ENCODE results near the gene CDH13.

The CDH13 gene

GRCh38 chr16:83799336-83799735 is 1172.6 kb downstream of the CDH13 start:
- DNase-seq = no peak

- peak; percentile 63 for DNase-seq
Measured at GRCh38 chr16:83802135-83802534, 1175.4 kb downstream of the CDH13 start.

DNA sequence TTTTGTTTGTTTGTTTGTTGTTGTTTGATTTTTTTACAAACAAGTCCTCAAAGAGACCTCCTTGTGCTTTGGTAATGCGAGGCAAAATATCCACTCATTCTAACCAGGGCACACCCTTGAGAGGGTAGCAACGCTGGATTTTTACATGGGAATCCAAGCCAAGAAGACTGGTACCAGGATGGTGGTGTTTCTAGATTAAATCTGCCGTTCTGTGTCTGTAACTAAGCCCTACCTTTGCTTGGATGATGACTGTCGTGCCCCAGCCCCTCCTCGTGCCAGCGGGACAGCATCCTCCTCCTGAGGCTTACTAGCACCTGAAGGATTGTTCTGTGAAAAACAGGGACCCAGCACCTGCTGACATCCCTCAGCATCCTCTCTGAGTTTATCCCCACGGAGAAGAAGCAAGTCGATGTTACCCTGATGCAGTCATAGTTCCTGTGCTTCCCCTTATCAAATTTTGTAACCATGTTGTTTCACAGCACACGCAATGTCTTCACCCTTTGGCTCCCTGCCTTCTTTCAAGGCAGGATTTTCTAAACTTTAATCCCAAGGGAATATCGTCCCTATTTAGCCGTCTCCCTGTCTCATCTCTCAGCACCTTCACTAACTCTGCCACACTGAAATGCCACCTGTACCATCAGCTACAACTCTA is 1175.9 kb downstream of the CDH13 start:
- no peak for DNase-seq

DNA sequence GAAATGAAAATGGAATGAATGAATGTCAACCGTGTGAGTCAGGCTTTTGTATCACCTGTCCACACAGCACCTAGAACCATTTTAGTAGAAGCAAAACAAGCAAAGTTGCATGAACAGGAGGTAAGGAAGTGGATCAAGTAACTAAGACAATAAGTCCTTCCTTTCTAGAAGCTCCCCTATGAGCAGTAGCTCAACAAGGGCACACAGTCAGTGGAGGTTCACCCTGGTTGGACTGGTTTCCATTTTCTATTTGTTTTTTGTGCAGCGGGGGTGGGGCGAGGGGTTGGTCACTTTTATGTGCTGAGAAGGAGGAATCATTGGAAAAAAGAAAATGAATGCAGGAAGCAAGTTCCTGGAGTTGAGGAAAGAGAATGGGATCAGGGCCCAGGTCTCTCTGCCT is 1177.0 kb downstream of the CDH13 start:
- DNase-seq = no peak

GRCh38 chr16:83804366-83804765 is 1177.6 kb downstream of the CDH13 start:
- DNase-seq = no peak

DNA sequence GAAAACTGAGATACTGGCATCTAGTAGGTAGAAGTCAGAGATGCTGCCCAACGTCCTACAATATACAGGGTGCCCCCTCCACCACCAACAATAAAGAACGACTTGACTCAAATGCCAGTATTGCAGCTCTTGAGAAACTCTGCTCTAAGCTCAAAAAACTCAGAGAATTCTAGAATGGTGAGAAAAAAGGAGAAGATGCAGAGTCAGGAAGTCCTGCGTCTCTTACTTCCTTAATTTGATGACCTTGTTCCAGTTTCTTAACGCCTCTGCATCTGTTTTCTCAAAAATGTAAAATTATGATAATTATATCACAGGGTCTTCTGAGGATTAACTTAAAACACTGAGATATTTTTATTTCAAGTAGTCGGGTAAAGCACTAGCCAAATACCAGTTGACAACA is 1179.3 kb downstream of the CDH13 start:
- DNase-seq = no peak

GRCh38 chr16:83806731-83807130 is 1180.0 kb downstream of the CDH13 start:
- DNase-seq = no peak

- no peak for DNase-seq
Measured at GRCh38 chr16:83807327-83807709, 1180.5 kb downstream of the CDH13 start.

GRCh38 chr16:83807710-83808572 is 1181.2 kb downstream of the CDH13 start, which contains the start of gene HSBP1:
TSS of gene HSBP1 (plus strand) at chr16:83807978. CDS start at chr16:83808077, 99 bp downstream.
- DNase-seq = peak; percentile 94

DNA sequence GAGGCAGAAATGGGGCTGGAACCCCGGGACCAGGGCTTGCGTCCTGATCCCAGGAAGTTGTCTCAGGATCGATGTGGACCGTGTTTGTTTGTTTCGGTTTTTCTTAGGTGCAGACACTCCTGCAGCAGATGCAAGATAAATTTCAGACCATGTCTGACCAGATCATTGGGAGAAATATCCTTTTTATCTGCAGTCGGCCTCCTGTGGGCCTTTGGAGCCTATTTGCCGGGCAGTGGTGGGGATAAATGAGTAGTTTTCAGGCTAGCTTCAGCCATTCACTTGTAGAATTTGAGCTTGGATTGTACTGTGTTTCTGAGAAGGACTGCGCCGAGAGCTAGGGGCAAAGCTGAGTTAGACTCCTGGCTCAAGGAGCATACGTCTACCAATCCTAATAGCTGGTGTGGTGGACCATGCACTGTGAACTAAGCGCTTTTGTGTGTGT is 1181.8 kb downstream of the CDH13 start:
- DNase-seq = no peak

DNA sequence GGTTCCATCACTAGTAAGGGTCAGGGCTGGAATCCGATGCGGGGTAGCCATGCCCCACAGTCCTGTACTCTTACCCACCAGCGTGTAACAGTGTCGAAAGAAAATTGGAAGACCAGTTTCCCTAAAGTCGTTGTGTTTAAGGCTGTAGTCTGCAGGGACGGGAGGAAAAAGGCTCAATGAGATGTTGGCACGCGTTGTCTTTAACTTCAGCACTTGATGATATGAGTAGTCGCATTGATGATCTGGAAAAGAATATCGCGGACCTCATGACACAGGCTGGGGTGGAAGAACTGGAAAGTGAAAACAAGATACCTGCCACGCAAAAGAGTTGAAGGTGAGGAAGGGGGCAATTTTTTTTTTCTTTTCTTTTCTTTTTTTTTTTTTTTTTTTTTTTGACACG is 1182.3 kb downstream of the CDH13 start:
- no peak for DNase-seq

DNA sequence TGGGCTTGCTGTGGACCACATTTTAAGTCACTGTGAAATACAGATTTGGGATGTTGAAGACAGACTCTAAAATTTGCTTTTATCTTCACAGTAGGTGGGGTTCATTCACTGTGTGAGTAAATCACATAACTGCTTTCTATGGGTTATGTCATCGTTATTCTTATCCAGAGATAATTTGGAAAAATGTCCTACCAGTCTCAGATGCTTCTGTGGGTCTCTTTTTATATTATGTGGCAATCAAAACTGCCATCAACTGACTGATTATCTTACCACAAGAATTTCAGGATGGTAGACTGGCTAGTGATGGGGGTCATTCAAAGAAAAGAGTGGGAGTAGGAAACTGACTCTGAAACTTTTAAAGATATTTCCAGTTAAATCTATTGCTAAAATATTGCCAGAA is 1184.1 kb downstream of the CDH13 start:
- DNase-seq = no peak

GRCh38 chr16:83813823-83814658 is 1187.3 kb downstream of the CDH13 start:
- DNase-seq = peak; percentile 49

DNA sequence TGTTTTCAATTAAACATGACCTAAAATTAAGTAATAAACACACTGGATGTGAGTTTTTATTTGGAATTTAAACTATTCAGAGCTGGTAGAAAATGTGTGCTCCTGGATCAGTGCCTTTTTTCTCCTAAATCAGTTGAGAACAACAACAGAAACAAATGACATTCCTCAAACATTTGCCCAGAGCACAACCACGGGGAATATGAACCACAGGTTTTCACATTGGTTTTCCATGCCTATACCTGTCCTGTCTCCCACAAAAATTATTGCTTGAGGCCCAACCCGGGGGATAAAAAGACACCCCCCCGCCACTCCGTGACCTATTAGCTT is 1187.9 kb downstream of the CDH13 start:
- no peak for DNase-seq

DNA sequence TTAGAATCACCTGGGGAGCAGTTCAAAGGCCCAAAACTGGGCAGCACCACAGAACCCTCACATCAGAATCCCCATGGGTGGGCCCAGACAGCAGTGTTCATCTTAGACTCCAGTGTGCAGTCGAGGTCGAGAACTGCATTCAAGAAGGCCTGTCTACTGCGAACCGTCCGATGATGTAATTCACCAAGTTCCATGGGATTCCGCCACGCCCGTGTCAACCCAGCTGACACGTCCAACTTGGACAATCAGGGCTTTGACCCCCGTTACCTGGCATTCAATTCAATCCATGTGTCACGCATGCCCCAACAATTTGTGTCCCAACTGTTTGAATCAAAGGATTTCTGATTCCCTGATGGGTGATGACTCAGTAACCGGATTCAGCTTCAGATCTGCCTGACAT is 1190.3 kb downstream of the CDH13 start:
- no peak for DNase-seq

GRCh38 chr16:83818276-83818675 is 1191.5 kb downstream of the CDH13 start:
- DNase-seq = no peak

- no peak for DNase-seq
Measured at GRCh38 chr16:83819361-83819760, 1192.6 kb downstream of the CDH13 start.

DNA sequence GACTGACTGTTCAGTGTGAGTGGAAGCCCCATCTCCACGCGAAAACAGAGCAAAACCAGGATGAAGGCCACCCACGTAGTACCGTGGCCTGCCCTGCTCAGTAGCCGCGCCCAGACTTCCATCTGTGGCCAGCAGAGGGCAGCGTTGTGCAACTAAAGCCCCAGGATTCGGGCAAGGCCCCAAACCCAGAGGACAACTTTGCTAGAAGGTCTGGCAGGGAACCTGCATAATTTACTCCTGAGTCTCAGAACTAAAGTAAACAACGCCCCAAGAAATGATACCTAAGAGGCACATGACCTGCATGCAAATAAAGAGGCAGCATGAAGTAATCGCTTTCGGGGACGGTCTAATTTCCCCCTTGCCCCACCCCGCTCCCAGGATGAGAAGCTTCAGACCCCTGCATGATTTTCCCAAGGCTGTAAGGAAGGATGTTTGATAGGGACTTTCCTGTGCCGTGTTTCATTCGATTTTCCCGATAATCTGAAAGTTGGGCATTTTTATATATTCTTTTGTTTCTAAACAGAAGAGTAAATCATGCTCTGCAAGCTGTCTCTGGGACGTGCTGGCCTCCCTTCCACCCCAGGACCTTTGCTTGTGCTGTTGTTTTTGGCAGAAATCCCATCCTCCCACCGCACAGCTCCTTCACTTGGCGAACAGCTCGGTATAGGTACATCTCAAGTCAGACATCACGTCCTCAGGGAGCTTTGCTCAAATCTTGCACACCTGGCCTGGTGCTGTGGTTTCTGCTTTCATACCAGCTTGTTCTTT is 1199.6 kb downstream of the CDH13 start:
- peak; percentile 88 for DNase-seq

GRCh38 chr16:83830091-83830768 is 1203.5 kb downstream of the CDH13 start:
- no peak for DNase-seq

GRCh38 chr16:83830769-83831455 is 1204.1 kb downstream of the CDH13 start:
- DNase-seq = no peak

DNA sequence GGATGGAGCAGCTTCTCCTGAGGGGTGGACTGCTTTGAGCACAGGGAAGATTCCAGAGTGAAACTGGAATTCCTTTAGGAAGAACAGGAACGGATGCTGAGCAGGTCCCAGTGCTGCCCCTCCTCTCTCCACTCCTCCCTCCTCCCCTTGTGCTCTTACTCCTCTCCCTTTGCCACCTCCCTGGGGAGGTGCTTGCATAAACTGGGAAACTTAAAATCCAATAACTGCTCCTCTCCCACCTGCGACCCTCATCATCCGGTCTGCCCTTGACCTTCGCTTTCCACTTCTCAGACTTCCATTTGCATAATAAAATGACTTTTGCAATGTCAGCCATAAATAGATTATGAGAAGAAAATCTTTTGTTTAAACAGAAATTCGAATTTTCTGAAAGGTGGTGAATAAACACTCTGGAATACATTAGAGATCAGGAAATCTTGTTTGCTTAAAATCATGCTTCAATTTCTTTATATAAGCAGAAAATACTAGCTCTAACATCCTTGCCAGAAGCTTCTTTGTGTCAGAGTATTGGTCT is 1204.8 kb downstream of the CDH13 start:
- DNase-seq = no peak
